Measurements from ENCODE around the gene ANAPC5. TPM values are rescaled to one million over a fixed set of nuclear protein-coding genes. Genes with fewer than 3 reads are reported as not detected.

The ANAPC5 gene
- total RNA-seq, 2 experiments from 2014 or later, result 122 TPM

GRCh38 chr12:121277374-121277759, 74.8 kb downstream of the ANAPC5 start:
- DNase-seq (no peak), ATAC-seq (no peak)
- POLR2A ChIA-PET, result no interaction called here
- Mint-ChIP-seq H3K4me3 (no peak overlapping the region), H3K9me3 (no peaks in the 10 kb centered on the region), H3K36me3 (ENCODE audit: low read depth) (peaks cover 24% of the 10 kb centered on the region), H3K27ac (no peak overlapping the region), H3K27me3 (no peaks in the 10 kb centered on the region), H3K4me1 (ENCODE audit: low read depth) (peaks cover 8% of the 10 kb centered on the region)
- intact Hi-C loops (cut with micrococcal nuclease), result no loop called here
- CTCF ChIA-PET, result no interaction called here
- TF ChIP-seq, protein P1, sequence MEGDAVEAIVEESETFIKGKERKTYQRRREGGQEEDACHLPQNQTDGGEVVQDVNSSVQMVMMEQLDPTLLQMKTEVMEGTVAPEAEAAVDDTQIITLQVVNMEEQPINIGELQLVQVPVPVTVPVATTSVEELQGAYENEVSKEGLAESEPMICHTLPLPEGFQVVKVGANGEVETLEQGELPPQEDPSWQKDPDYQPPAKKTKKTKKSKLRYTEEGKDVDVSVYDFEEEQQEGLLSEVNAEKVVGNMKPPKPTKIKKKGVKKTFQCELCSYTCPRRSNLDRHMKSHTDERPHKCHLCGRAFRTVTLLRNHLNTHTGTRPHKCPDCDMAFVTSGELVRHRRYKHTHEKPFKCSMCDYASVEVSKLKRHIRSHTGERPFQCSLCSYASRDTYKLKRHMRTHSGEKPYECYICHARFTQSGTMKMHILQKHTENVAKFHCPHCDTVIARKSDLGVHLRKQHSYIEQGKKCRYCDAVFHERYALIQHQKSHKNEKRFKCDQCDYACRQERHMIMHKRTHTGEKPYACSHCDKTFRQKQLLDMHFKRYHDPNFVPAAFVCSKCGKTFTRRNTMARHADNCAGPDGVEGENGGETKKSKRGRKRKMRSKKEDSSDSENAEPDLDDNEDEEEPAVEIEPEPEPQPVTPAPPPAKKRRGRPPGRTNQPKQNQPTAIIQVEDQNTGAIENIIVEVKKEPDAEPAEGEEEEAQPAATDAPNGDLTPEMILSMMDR (IDR thresholded peaks at IDR 0.05), result no peak

GRCh38 chr12:121274036-121274763, 78.0 kb downstream of the ANAPC5 start:
- Mint-ChIP-seq H3K36me3 (ENCODE audit: low read depth) (peaks cover 34% of the 10 kb centered on the region), H3K27me3 (no peaks in the 10 kb centered on the region), H3K27ac (no peak overlapping the region), H3K4me1 (ENCODE audit: low read depth) (peaks cover 8% of the 10 kb centered on the region), H3K9me3 (no peaks in the 10 kb centered on the region), H3K4me3 (no peak overlapping the region)
- no peak for ATAC-seq
- no peak for DNase-seq
- CTCF ChIA-PET, result no interaction called here
- POLR2A ChIA-PET, result interaction anchor here (0.7 to 1.0 kb wide), 2 partner anchors 14 to 26 kb away, joined by 3 to 4 read pairs; no protein-coding TSS in a partner anchor
- TF ChIP-seq, protein P1 (IDR thresholded peaks at IDR 0.05), result no peak
- intact Hi-C loops (cut with micrococcal nuclease), result no loop called here

DNA sequence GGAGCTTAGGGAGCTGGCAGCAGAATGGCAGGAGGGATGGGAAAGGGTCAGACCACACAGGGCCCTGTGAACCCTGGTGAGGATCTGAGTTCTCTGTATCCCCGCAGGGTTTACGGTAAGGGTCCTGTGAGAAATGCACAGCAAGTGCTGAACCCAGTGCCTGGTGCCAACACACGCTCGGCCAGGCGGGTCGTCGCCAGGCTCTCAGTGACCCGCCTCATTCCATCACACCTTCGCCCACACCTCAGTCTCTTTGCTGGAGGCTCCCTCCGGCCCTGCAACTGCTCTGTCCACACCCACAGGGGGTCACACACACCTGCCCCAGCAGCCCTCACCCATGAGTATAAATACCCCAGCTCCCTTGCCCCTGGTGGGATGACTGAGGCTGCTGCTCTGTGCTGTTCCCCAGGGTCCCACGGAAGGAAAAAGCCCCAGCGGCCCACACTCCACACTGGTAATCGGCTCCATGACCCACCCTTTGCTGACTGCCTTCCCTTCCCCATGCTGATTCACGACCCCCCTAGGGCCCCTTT, 78.8 kb downstream of the ANAPC5 start:
- Mint-ChIP-seq H3K4me3 (no peak overlapping the region), H3K27ac (no peak overlapping the region), H3K4me1 (ENCODE audit: low read depth) (peaks cover 8% of the 10 kb centered on the region), H3K27me3 (no peaks in the 10 kb centered on the region), H3K36me3 (ENCODE audit: low read depth) (peaks cover 34% of the 10 kb centered on the region), H3K9me3 (no peaks in the 10 kb centered on the region)
- no peak for ATAC-seq
- ChIA-PET POLR2A (interaction anchor here (0.7 kb wide), 1 partner anchor 25 kb away, joined by 4 read pairs; no protein-coding TSS in a partner anchor), CTCF (no interaction called here)
- TF ChIP-seq, protein P1 (IDR thresholded peaks at IDR 0.05), result no peak
- intact Hi-C loops (cut with micrococcal nuclease), result no loop called here
- DNase-seq, result no peak

DNA sequence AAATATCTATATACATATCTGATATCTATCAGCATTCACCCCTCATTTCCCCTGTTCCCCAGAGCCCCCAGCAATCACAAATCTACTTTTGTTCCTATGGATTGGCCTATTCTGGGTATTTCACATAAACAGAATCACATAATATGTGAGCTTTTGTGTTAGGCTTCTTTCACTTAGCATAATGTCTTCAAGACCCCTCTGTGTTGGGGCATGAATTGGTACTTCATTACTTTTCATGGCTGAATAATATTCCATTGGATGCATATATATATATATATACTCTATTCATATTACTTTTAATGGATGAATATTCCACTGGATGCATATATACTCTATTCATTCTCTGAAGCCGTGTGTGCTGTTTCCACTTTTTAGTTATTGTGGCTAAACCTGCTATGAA, 84.4 kb downstream of the ANAPC5 start:
- POLR2A ChIA-PET, result no interaction called here
- TF ChIP-seq, protein P1 (IDR thresholded peaks at IDR 0.05), result no peak
- H3K9me3 Mint-ChIP-seq, result no peaks in the 10 kb centered on the region
- H3K4me3 Mint-ChIP-seq, result no peak overlapping the region
- H3K4me1 Mint-ChIP-seq (ENCODE audit: low read depth), result no peaks in the 10 kb centered on the region
- no peaks in the 10 kb centered on the region for H3K27me3 Mint-ChIP-seq
- DNase-seq, result no peak
- no peak for ATAC-seq
- peaks cover 37% of the 10 kb centered on the region for H3K36me3 Mint-ChIP-seq (ENCODE audit: low read depth)
- CTCF ChIA-PET, result no interaction called here
- intact Hi-C loops (cut with micrococcal nuclease), result no loop called here
- no peak overlapping the region for H3K27ac Mint-ChIP-seq

- ChIA-PET POLR2A (interaction anchor here (0.6 kb wide), 1 partner anchor 1194 kb away, joined by 3 read pairs; no protein-coding TSS in a partner anchor), CTCF (no interaction called here)
- intact Hi-C loops (cut with micrococcal nuclease), result no loop called here
- Mint-ChIP-seq H3K27ac (no peak overlapping the region), H3K36me3 (ENCODE audit: low read depth) (peaks cover 44% of the 10 kb centered on the region), H3K27me3 (no peaks in the 10 kb centered on the region), H3K9me3 (no peaks in the 10 kb centered on the region), H3K4me1 (ENCODE audit: low read depth) (no peaks in the 10 kb centered on the region), H3K4me3 (no peak overlapping the region)
- TF ChIP-seq, protein P1 (IDR thresholded peaks at IDR 0.05), result no peak
- ATAC-seq (no peak), DNase-seq (no peak)
Measured at GRCh38 chr12:121264951-121265515, 87.2 kb downstream of the ANAPC5 start.
